Measurements from ENCODE around the gene UBTD1.

Gene UBTD1

GRCh38 chr10:97589479-97589878 is 90.8 kb downstream of the UBTD1 start, which contains the start of gene C10orf62:
Gene C10orf62 (plus strand): TSS chr10:97589721. CDS start chr10:97589898, 177 bp downstream.
- no peak for DNase-seq (ENCODE audit: low spot score)
- POLR2A ChIA-PET (ENCODE audit: low non-redundant PET), result no interaction called here
- CTCF ChIA-PET, result interaction anchor here (1.0 to 1.4 kb wide), 2 partner anchors 17 to 23 kb away, joined by 4 read pairs; partner anchors contain the start of gene ANKRD2
- no peak for TF ChIP-seq CTCF (conservative IDR thresholded peaks at IDR 0.05; ENCODE audit: low read depth)
- H3K27ac ChIP-seq, result peak within 1 kb of the TSS; percentile 12; the same call in 1 of the 2 replicates

- POLR2A ChIA-PET (ENCODE audit: low non-redundant PET), result no interaction called here
- DNase-seq (ENCODE audit: low spot score), result no peak
- peak overlapping the region; percentile 12; the same call in 1 of the 2 replicates for H3K27ac ChIP-seq
- no peak for TF ChIP-seq CTCF (conservative IDR thresholded peaks at IDR 0.05; ENCODE audit: low read depth)
- CTCF ChIA-PET, result interaction anchor here (0.9 to 1.4 kb wide), 3 partner anchors 18 to 232 kb away, joined by 3 to 4 read pairs (median 4); partner anchors contain the start of gene ANKRD2
Measured at GRCh38 chr10:97590082-97590747, 91.5 kb downstream of the UBTD1 start.

GRCh38 chr10:97590748-97591495 is 92.2 kb downstream of the UBTD1 start:
- no peak for TF ChIP-seq CTCF (conservative IDR thresholded peaks at IDR 0.05; ENCODE audit: low read depth)
- CTCF ChIA-PET, result interaction anchor here (0.6 to 1.4 kb wide), 4 partner anchors 19 to 232 kb away, joined by 3 to 4 read pairs (median 3); partner anchors contain the start of gene ANKRD2
- POLR2A ChIA-PET (ENCODE audit: low non-redundant PET), result no interaction called here
- no peak overlapping the region; the same call in 1 of the 2 replicates for H3K27ac ChIP-seq
- no peak for DNase-seq (ENCODE audit: low spot score)

GRCh38 chr10:97593421-97593820 is 94.7 kb downstream of the UBTD1 start:
- CTCF ChIA-PET, result no interaction called here
- TF ChIP-seq CTCF (conservative IDR thresholded peaks at IDR 0.05; ENCODE audit: low read depth), result no peak
- POLR2A ChIA-PET (ENCODE audit: low non-redundant PET), result no interaction called here
- peak overlapping the region; percentile 32; the same call in 1 of the 2 replicates for H3K27ac ChIP-seq
- DNase-seq (ENCODE audit: low spot score), result no peak

GRCh38 chr10:97596101-97597082 is 97.7 kb downstream of the UBTD1 start:
- peak; percentile 36 for DNase-seq (ENCODE audit: low spot score)
- H3K27ac ChIP-seq, result peak overlapping the region; percentile 80
- POLR2A ChIA-PET (ENCODE audit: low non-redundant PET), result interaction anchor here (0.6 kb wide), 1 partner anchor 99 kb away, joined by 3 read pairs; no protein-coding TSS in a partner anchor
- CTCF ChIA-PET, result interaction anchor here (0.6 to 1.3 kb wide), 5 partner anchors 12 to 146 kb away, joined by 3 to 6 read pairs (median 3); partner anchors contain the start of genes ANKRD2 and HOGA1
- TF ChIP-seq CTCF (conservative IDR thresholded peaks at IDR 0.05; ENCODE audit: low read depth), result no peak
